ENCODE results near the gene EXOC1. TPM values are rescaled to one million over a fixed set of nuclear protein-coding genes. Genes with fewer than 3 reads are reported as not detected.

The EXOC1 gene
- total and polyA plus RNA-seq, 9 of the 15 experiments (the other 6 are each of a cell fraction or from before 2014, with no cell fraction given): 16.0 to 45.5 (median 26.2) TPM

- peak; percentile 55; the same call in 1 of the 2 replicates for TF ChIP-seq ATF3 (IDR thresholded peaks at IDR 0.05)
- TF ChIP-seq ATF3 (CRISPR knock-in tag; conservative IDR thresholded peaks at IDR 0.05): no peak
- TF ChIP-seq CEBPG (CRISPR knock-in tag; IDR thresholded peaks at IDR 0.05): no peak
- TF ChIP-seq CEBPG (tag; conservative IDR thresholded peaks at IDR 0.05 in 1 of 2, IDR thresholded peaks at IDR 0.05 in 1 of 2): peak in 1 of 2 experiments; percentile 50; a peak in 2 of 4 replicates
- TF ChIP-seq ARNT (IDR thresholded peaks at IDR 0.05): no peak
- TF ChIP-seq SOX6 (IDR thresholded peaks at IDR 0.05): 0 out of 2 replicates have a peak, but pooled peaks have one; percentile 63
- no peak for TF ChIP-seq ARID3A (IDR thresholded peaks at IDR 0.05; ENCODE audit: borderline replicate concordance, low read depth, low read length)
Measured at GRCh38 chr4:55838952-55839351, 14.5 kb upstream of the EXOC1 start (continued).

GRCh38 chr4:55840956-55841355 lies 12.5 kb upstream of the EXOC1 start:
- Histone ChIP-seq H2AFZ (ENCODE audit: low read depth, low read length) (peak overlapping the region; percentile 99), H3K27me3 (ENCODE audit: control insufficient read depth in 2 of 2, insufficient read depth in 2 of 2, low read length in 2 of 2) (no peaks in the 10 kb centered on the region), H4K20me1 (replicated peaks; ENCODE audit: control insufficient read depth, insufficient read depth, low read length) (no peaks in the 10 kb centered on the region), H3K4me2 (ENCODE audit: insufficient read depth, low read length) (no peak overlapping the region; the same call in 1 of the 2 replicates), H3K9ac (ENCODE audit: insufficient read depth in 1 of 2, low read depth in 2 of 2, low read length in 2 of 2) (peak overlapping the region in 1 of 2 experiments; percentile 74; a peak in 1 of 4 replicates), H3K4me1 (replicated peaks in 1 of 2; ENCODE audit: control insufficient read depth in 2 of 2, insufficient read depth in 2 of 2, low read length in 2 of 2) (peaks cover 0 to 4% of the 10 kb centered on the region in 2 experiments; a peak in 2 of 5 replicates), H3K4me3 (no peak overlapping the region), H3K27ac (ENCODE audit: extremely low read depth, low read depth, low read length) (peak overlapping the region; percentile 89; the same call in 2 of the 3 replicates), H3K9me1 (ENCODE audit: control insufficient read depth, insufficient read depth, low read length) (no peaks in the 10 kb centered on the region), H3K9me3 (replicated peaks; ENCODE audit: control insufficient read depth, insufficient read depth, low read depth, low read length) (no peaks in the 10 kb centered on the region; the same call in 1 of the 2 replicates), H3K79me2 (ENCODE audit: control insufficient read depth, insufficient read depth, low read length) (no peaks in the 10 kb centered on the region), H3K36me3 (ENCODE audit: control insufficient read depth, insufficient read depth, low read length) (no peaks in the 10 kb centered on the region)
- intact Hi-C loops (cut with micrococcal nuclease): no loop called here
- ATAC-seq (peak; percentile 64; the same call in 2 of the 3 replicates), FAIRE-seq (no peak), DNase-seq (ENCODE audit: extremely low read depth in 1 of 4, low spot score in 3 of 4) (no peak)
- WGBS (ENCODE audit: insufficient coverage, low coverage, missing lambda C conversion rate): 32% methylated on average over 1 of the region's 1 CpG
- BruUV-seq (replicated peaks): no TSS peak
- in situ Hi-C loops (cut with MboI): no loop called here
- ChIA-PET POLR2A (interaction anchor here (0.7 to 1.1 kb wide), 3 partner anchors 8 to 12 kb away, joined by 3 to 4 read pairs (median 4); no protein-coding TSS in a partner anchor), CTCF (ENCODE audit: low intra/inter-chr PET ratio) (no interaction called here)
- TF ChIP-seq REST (IDR thresholded peaks at IDR 0.05; ENCODE audit: borderline replicate concordance) (no peak), REST (CRISPR knock-in tag; IDR thresholded peaks at IDR 0.05; ENCODE audit: low read depth) (no peak), TCF7 (IDR thresholded peaks at IDR 0.05; ENCODE audit: borderline replicate concordance) (no peak)

Data from K562 (cell line).